HG02840 (cell line): ENCODE data around the gene PDGFD.

Source experiments
- ATAC-seq: cut with Tn5 transposase; IDR thresholded peaks from one replicate; pipeline ENCODE4 v1.9.1; 2021; ENCODE audit warnings: mild to moderate bottlenecking, moderate library complexity, moderate number of reproducible peaks; ENCODE audit not compliant: unreplicated experiment, low FRiP score

PDGFD gene

DNA sequence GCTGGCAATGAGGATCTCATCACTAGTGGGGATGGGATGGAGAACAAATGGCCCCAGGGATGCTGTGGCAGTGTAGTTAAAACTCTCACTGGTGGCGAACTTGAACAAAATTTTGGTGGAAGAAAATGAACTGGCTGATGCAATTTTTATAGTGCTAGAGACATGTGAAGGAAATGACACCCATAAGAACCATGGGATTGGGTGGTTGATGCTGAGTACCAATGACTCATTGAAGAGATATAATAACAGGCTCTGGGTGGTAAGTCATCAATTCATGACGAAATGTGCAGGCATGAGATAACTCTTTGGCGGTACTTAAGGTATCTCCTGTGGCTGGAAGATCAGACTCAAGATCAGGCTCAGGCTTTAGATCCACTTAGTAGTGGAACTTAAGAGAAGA is 300.4 kb downstream of the PDGFD start:
- ATAC-seq = no peak

DNA sequence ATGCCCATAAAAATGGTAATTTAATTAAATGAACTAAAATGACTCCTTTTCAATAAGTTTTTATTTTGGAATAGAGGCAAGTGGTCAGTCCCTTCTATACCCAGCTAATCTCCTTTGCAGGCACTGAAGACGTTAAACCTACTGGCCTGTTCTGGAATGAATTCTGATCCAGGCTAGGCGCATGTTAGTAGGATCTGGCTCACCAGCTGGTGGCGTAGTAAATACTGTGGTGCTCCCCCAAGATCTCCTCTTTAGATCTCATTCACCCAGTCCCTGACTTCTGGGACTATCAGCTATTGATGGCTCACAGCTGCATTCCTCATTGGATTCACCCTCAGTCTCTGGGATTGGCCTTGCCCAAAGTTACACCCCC is 301.2 kb downstream of the PDGFD start:
- no peak for ATAC-seq

DNA sequence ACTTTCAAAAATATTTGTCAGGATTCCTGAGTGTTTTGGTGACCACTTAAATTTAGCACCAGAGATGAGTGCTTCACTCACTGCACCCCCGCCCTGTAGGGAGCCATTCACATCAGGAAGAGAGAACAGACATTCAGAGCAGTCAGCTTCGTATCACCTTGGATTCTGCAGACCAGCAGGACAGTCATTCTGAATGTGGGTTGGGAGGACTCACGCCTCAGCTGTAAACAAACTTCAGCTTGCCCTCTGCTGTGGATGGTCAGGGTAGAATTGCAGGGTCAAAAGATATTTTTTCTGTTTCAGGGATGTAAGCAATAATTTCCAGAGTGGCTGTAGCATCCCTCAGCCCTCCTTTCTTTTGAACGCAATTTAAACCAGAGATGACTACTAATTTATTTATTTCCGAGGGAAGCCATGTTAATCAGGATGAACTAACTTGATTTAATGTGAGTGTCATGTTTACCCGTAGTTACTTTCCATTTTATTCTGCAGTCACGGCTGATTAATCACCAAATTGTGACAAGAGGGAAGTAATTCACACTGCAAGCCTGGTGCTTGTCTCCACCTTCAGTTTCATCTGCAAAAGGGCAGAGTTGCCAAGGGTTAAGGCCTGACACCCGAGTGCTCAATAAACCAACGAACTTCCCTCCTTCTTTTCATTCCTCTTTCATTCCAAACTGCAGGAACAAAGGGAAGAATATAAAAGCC is 301.7 kb downstream of the PDGFD start:
- ATAC-seq = no peak
